Thyroid gland (tissue), 4 donors: ENCODE data around the gene FEM1C. TPM values are rescaled to one million over a fixed set of nuclear protein-coding genes. Genes with fewer than 3 reads are reported as not detected.
A peak's percentile ranks its signal among the peaks of the same experiment; 100 is the strongest.

Experiments used
- DNase-seq, 2 donors: peaks; one replicate each; pipeline ENCODE4 v3.0.0-alpha.2; 2019
- H3K27ac ChIP-seq, 3 donors: fragments of 200-600 bp; sonication (generic); 1 replicate in 2 of 3; 2 replicates in 1 of 3; pipeline ENCODE4 v1.5.1; 2016 to 2019; ENCODE audit warnings: mild to moderate bottlenecking in 1 of 3, moderate library complexity in 1 of 3
- H3K27me3 ChIP-seq: fragments of 200-600 bp; sonication (generic); one replicate; pipeline ENCODE4 v1.5.1; 2019
- H3K36me3 ChIP-seq, 2 donors: fragments of 200-600 bp; sonication (generic); one replicate each; pipeline ENCODE4 v1.5.1; 2016 to 2019
- H3K4me1 ChIP-seq, 2 donors: fragments of 200-600 bp; sonication (generic); one replicate each; pipeline ENCODE4 v1.5.1; 2017 to 2019
- H3K4me3 ChIP-seq, 3 donors: fragments of 200-600 bp; sonication (generic); replicated peaks in 1 of 3; 1 replicate in 2 of 3; 2 replicates in 1 of 3; pipeline ENCODE4 v1.5.1; 2016; ENCODE audit warnings: mild to moderate bottlenecking in 1 of 3
- H3K9me3 ChIP-seq: fragments of 200-600 bp; sonication (generic); one replicate; pipeline ENCODE4 v1.5.1; 2017
- POLR2A ChIP-seq, 2 donors: fragments of 450-650 bp; IDR thresholded peaks; one replicate each; pipeline ENCODE4 v1.6.1; 2017; ENCODE audit warnings: antibody characterized with exemption in 2 of 2, mild to moderate bottlenecking in 2 of 2, moderate library complexity in 1 of 2
- WGBS, 2 donors: methylation state at CpG; one replicate each; pipeline ENCODE4 v1.1.5; 2017; 5-methylcytosine and 5-hydroxymethylcytosine counted together
- intact Hi-C: fragments of 100-400 bp; cut with DNase I; formaldehyde crosslinking; loops from one replicate; pipeline ENCODE4 v1.15.1; 2023
- total RNA-seq, 4 donors: library from RNA; depleted of rRNA; stranded (reverse); fragments of >200 nt; gene quantifications; one replicate each; pipeline ENCODE4 v1.2.3, GENCODE V29; 2016
- TF ChIP-seq, protein P1 (sequence below), 6 experiments: fragments of 200-600 bp in 3 of 6; fragments of 450-650 bp in 3 of 6; sonication (generic) in 3 of 6; IDR thresholded peaks; one replicate each; pipeline ENCODE4 v1.5.1; 2016 to 2019; ENCODE audit warnings: antibody characterized with exemption in 6 of 6, mild to moderate bottlenecking in 2 of 6, inconsistent platforms in 1 of 6, moderate library complexity in 1 of 6

The FEM1C gene, protein sequence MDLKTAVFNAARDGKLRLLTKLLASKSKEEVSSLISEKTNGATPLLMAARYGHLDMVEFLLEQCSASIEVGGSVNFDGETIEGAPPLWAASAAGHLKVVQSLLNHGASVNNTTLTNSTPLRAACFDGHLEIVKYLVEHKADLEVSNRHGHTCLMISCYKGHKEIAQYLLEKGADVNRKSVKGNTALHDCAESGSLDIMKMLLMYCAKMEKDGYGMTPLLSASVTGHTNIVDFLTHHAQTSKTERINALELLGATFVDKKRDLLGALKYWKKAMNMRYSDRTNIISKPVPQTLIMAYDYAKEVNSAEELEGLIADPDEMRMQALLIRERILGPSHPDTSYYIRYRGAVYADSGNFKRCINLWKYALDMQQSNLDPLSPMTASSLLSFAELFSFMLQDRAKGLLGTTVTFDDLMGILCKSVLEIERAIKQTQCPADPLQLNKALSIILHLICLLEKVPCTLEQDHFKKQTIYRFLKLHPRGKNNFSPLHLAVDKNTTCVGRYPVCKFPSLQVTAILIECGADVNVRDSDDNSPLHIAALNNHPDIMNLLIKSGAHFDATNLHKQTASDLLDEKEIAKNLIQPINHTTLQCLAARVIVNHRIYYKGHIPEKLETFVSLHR
- total RNA-seq, result 10 to 100 TPM; 10.5 to 19.2 (median 14.2) TPM

DNA sequence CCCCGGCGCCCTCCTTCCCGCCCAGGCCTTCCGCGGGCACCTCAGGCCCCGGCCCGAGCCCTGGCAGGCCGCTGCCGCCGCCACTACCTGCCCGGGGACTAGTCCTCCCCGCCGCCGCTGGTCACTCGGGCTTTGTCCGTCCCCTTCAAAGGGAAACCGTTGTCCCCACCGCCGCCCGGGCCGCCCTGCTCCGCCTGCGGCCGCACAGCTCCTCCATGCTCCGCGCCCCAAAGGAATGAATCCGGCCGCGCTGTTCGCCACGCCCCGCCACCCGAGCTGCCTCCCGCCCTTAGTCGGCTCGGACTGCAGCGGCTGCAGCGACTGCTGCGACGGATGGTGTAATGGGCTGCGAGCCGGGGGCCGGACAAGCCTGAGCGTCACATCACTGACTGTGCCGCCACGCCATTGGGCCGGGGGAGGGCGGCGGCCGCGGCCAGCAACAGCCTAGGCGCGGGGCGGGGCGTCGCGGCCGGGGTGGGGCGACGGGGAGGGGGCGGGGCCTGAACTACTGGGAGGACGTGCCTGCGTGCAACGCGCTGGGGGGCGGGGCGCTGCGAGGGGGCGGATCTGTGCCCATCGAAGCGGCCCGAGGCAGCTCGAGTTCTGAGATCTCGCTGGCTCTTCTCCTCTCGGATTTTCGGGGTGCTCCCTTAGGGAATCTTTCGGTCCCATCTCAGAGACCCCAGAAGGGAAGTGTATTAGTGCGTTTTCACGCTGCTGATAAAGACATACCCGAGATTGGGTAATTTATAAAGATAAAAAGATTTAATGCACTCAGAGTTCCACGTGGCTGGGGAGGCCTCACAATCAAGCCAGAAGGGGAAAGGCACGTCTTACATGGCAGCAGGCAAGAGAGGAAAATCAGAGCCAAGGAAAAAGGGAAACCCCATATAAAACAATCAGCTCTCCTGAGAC is at the start of gene FEM1C:
Gene FEM1C (minus strand): TSS at position 340 of the 915 bp plus-strand sequence. CDS start 1,282 bp downstream, outside the sequence.
- peak; percentile 96 to 100 for TF ChIP-seq POLR2A (IDR thresholded peaks at IDR 0.05)
- TF ChIP-seq, protein P1, sequence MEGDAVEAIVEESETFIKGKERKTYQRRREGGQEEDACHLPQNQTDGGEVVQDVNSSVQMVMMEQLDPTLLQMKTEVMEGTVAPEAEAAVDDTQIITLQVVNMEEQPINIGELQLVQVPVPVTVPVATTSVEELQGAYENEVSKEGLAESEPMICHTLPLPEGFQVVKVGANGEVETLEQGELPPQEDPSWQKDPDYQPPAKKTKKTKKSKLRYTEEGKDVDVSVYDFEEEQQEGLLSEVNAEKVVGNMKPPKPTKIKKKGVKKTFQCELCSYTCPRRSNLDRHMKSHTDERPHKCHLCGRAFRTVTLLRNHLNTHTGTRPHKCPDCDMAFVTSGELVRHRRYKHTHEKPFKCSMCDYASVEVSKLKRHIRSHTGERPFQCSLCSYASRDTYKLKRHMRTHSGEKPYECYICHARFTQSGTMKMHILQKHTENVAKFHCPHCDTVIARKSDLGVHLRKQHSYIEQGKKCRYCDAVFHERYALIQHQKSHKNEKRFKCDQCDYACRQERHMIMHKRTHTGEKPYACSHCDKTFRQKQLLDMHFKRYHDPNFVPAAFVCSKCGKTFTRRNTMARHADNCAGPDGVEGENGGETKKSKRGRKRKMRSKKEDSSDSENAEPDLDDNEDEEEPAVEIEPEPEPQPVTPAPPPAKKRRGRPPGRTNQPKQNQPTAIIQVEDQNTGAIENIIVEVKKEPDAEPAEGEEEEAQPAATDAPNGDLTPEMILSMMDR (IDR thresholded peaks at IDR 0.05), result peak in 1 of 6 experiments; percentile 3
- peak; percentile 97 for DNase-seq
- Histone ChIP-seq H3K4me1 (peaks cover 20 to 21% of the 10 kb centered on the region in 2 donors), H3K4me3 (peak within 1 kb of the TSS; percentile 64 to 85 (median 69)), H3K27ac (peak within 1 kb of the TSS; percentile 95 to 99 (median 96)), H3K27me3 (no peaks in the 10 kb centered on the region), H3K36me3 (no peaks in the 10 kb centered on the region), H3K9me3 (no peaks in the 10 kb centered on the region)
- intact Hi-C loops, result no loop called here
- 2 to 4% methylated on average over 26 to 46 of the region's 82 CpGs for WGBS, 2 donors

DNA sequence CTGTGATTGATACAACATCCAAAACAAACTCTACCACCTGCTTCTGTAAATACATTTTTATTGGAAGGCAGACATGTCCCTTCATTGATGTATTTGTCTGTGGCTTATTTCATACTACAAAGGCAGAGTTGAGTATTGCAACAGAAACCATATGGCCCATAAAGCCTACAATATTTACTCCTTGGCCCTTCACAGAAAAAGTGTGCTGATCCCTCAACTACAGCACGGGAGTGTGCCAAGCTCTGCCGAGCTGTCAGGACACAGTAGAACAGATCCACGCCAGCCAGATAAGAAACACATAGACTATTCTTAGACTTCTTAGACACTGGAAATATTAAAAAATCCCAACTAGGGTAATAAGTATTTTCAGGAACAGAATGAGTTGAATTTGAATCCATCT is 44.5 kb upstream of the FEM1C start:
- Histone ChIP-seq H3K27me3 (no peaks in the 10 kb centered on the region), H3K36me3 (no peaks in the 10 kb centered on the region), H3K27ac (no peak overlapping the region), H3K4me3 (no peak overlapping the region), H3K9me3 (no peaks in the 10 kb centered on the region), H3K4me1 (no peaks in the 10 kb centered on the region)
- TF ChIP-seq, protein P1 (IDR thresholded peaks at IDR 0.05), result no peak
- no peak for TF ChIP-seq POLR2A (IDR thresholded peaks at IDR 0.05)
- intact Hi-C loops, result loop anchor here (5.0 kb wide), 1 partner anchor 282 kb away; no protein-coding TSS in a partner anchor
- WGBS, 2 donors, result 91 to 95% methylated on average over 3 of the region's 3 CpGs
- DNase-seq, result no peak

DNA sequence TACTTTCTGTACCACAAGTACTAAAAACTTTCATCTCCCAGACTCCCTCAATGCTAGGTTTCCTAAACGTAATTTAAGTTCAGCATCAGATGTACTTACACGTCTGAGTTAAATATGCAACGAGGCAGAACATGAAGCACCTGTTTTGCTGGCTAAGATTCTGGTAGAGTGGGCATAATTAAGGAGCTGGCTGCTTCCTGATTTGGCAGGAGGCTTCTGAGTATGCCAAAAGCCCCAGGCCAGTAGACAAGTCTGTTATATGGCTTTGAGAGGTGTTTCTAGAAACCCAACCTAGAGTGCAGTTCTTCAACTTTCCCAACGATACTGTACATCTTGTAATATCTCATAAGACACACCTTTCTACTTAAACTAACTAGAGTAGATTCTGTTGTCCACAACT is 44.1 kb upstream of the FEM1C start:
- no peaks in the 10 kb centered on the region for H3K4me1 ChIP-seq
- no peak for DNase-seq
- no peaks in the 10 kb centered on the region for H3K9me3 ChIP-seq
- 60% methylated on average over 4 of the region's 4 CpGs for WGBS, 2 donors
- H3K36me3 ChIP-seq, result no peaks in the 10 kb centered on the region
- H3K4me3 ChIP-seq, result no peak overlapping the region
- H3K27me3 ChIP-seq, result no peaks in the 10 kb centered on the region
- no peak overlapping the region for H3K27ac ChIP-seq
- intact Hi-C loops, result loop anchor here (5.0 kb wide), 1 partner anchor 281 kb away; no protein-coding TSS in a partner anchor
- no peak for TF ChIP-seq POLR2A (IDR thresholded peaks at IDR 0.05)
- TF ChIP-seq, protein P1 (IDR thresholded peaks at IDR 0.05), result no peak

DNA sequence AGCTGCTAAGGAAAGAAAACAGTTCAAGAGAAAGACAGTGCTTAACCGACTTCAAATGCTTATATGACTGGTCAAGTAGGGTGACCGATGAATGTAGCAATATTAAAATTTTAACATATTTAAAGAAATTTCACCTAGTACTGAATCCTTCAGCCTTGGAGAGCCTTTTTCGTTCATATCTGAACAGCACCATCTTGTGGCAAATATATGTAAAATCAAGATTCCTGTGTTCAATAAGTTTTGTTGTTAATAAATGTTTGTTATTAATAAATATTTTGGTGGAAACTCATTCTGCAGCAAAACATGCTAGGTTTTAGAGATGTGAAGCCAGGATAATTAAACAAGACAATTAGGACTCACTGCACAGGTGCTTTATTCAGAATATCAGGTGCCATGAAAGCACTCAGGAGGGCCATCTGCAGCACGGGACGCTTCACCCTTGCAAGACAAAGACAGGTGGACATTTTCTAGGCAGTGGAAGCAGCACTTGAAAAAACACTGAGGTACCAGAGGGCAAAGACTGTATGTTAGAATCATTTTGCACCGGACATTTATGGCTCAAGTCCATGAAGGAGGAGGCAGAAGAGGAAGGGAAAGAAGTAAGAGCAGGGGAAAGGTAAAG is 42.1 kb upstream of the FEM1C start:
- Histone ChIP-seq H3K9me3 (no peaks in the 10 kb centered on the region), H3K36me3 (no peaks in the 10 kb centered on the region), H3K4me3 (no peak overlapping the region), H3K4me1 (no peaks in the 10 kb centered on the region), H3K27me3 (no peaks in the 10 kb centered on the region), H3K27ac (no peak overlapping the region)
- no peak for TF ChIP-seq POLR2A (IDR thresholded peaks at IDR 0.05)
- TF ChIP-seq, protein P1 (IDR thresholded peaks at IDR 0.05), result peak in 5 of 6 experiments; percentile 38 to 63 (median 50)
- no peak for DNase-seq
- intact Hi-C loops, result loop anchor here (5.0 kb wide), 1 partner anchor 279 kb away; no protein-coding TSS in a partner anchor
- 44 to 46% methylated on average over 6 of the region's 6 CpGs for WGBS, 2 donors
